ENCODE measurements around the gene DGKH. TPM values are rescaled to one million over a fixed set of nuclear protein-coding genes. Genes with fewer than 3 reads are reported as not detected.

The DGKH gene
- total RNA-seq, 1 experiment from 2014 or later: 9.2 TPM

DNA sequence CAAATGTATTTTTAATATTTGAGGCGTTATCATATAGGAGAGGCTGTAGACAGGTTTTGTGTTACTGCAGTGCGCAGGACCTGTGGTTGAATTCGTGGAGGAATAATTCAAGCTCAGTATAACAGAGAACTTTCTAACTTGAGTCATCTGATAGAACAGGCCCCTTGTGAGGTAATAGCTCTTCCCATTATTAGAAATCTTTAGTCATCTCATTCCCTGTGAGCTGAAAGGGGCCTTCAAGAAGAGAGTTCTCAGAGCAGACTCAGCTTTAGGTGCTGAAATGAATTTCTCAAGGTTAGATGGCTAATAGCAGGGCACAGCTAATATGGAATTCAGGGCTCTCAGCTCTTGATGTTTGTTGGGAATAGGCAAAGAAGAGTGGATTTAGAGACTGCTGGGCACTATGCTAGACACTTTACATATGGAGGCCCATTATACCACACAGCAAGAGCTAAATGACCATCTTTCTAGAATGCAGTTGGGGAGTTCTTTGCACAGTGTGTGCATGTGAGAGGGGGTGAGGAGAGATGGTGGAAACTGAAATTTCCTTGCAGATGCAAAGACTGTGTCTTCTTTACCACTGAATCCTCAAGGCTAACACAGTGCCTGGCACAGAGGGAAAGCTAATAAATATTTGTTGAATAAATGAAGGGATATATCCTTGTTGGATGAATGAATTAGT, 89.5 kb downstream of the DGKH start:
- H3K36me3 ChIP-seq (ENCODE audit: control insufficient read depth in 1 of 2, insufficient read depth in 2 of 2, low read length in 2 of 2): no peaks in the 10 kb centered on the region
- RAD21 ChIA-PET (ENCODE audit: low non-redundant PET in 1 of 2, low total read pairs in 2 of 2, uncharacterized antibody in 2 of 2, unreplicated experiment in 2 of 2): no interaction called here
- DNase-seq (ENCODE audit: low read depth, low spot score) (no peak), ATAC-seq (no peak)
- H3K27ac ChIP-seq (ENCODE audit: low read depth, low read length): no peak overlapping the region
- TF ChIP-seq SP1 (IDR thresholded peaks at IDR 0.05; ENCODE audit: low read depth) (no peak), EGR1 (IDR thresholded peaks at IDR 0.05; ENCODE audit: low read depth) (no peak), YY1 (IDR thresholded peaks at IDR 0.05; ENCODE audit: extremely low read depth, insufficient replicate concordance, low read depth, low read length) (no peak), FOSL1 (IDR thresholded peaks at IDR 0.05; ENCODE audit: low read depth) (no peak), JUND (IDR thresholded peaks at IDR 0.05) (no peak), EZH2 (IDR thresholded peaks at IDR 0.05) (no peak), CEBPB (IDR thresholded peaks at IDR 0.05; ENCODE audit: low read depth) (no peak), RAD21 (IDR thresholded peaks at IDR 0.05; ENCODE audit: low read depth) (no peak), CTCF (IDR thresholded peaks at IDR 0.05 in 2 of 3, conservative IDR thresholded peaks at IDR 0.05 in 1 of 3; ENCODE audit: borderline replicate concordance in 1 of 3, insufficient read depth in 1 of 3, low read depth in 2 of 3, low read length in 2 of 3) (no peak), ZNF274 (IDR thresholded peaks at IDR 0.05; ENCODE audit: low read depth, low read length) (no peak), TCF7L2 (IDR thresholded peaks at IDR 0.05; ENCODE audit: borderline replicate concordance, extremely low read depth, insufficient read depth, insufficient read length) (no peak), EZH2phosphoT487 (IDR thresholded peaks at IDR 0.05; ENCODE audit: borderline replicate concordance) (no peak), ZFX (IDR thresholded peaks at IDR 0.05) (no peak), CBX3 (IDR thresholded peaks at IDR 0.05; ENCODE audit: low read depth) (no peak), POLR2AphosphoS5 (IDR thresholded peaks at IDR 0.05; ENCODE audit: low read depth, low read length) (no peak), MAX (IDR thresholded peaks at IDR 0.05) (no peak), SIN3A (IDR thresholded peaks at IDR 0.05; ENCODE audit: low read depth) (no peak)
- TF ChIP-seq, protein P1, sequence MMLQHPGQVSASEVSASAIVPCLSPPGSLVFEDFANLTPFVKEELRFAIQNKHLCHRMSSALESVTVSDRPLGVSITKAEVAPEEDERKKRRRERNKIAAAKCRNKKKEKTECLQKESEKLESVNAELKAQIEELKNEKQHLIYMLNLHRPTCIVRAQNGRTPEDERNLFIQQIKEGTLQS (IDR thresholded peaks at IDR 0.05): no peak
- TF ChIP-seq, protein P2, sequence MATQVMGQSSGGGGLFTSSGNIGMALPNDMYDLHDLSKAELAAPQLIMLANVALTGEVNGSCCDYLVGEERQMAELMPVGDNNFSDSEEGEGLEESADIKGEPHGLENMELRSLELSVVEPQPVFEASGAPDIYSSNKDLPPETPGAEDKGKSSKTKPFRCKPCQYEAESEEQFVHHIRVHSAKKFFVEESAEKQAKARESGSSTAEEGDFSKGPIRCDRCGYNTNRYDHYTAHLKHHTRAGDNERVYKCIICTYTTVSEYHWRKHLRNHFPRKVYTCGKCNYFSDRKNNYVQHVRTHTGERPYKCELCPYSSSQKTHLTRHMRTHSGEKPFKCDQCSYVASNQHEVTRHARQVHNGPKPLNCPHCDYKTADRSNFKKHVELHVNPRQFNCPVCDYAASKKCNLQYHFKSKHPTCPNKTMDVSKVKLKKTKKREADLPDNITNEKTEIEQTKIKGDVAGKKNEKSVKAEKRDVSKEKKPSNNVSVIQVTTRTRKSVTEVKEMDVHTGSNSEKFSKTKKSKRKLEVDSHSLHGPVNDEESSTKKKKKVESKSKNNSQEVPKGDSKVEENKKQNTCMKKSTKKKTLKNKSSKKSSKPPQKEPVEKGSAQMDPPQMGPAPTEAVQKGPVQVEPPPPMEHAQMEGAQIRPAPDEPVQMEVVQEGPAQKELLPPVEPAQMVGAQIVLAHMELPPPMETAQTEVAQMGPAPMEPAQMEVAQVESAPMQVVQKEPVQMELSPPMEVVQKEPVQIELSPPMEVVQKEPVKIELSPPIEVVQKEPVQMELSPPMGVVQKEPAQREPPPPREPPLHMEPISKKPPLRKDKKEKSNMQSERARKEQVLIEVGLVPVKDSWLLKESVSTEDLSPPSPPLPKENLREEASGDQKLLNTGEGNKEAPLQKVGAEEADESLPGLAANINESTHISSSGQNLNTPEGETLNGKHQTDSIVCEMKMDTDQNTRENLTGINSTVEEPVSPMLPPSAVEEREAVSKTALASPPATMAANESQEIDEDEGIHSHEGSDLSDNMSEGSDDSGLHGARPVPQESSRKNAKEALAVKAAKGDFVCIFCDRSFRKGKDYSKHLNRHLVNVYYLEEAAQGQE (IDR thresholded peaks at IDR 0.05; ENCODE audit: low read depth): no peak
- POLR2A ChIA-PET: no interaction called here
- no peak overlapping the region for H3K4me3 ChIP-seq (replicated peaks in 1 of 2; ENCODE audit: low read depth in 1 of 2, low read length in 2 of 2)
- H3K9ac ChIP-seq (ENCODE audit: low read length): no peak overlapping the region
- no peaks in the 10 kb centered on the region for H3K9me2 ChIP-seq (ENCODE audit: insufficient read depth)
- H3K9me3 ChIP-seq (ENCODE audit: control insufficient read depth in 1 of 2, insufficient read depth in 1 of 2, low read depth in 1 of 2, low read length in 2 of 2): no peaks in the 10 kb centered on the region
- CTCF ChIA-PET: no interaction called here
- peaks cover 11 to 19% of the 10 kb centered on the region in 2 experiments for H3K4me1 ChIP-seq (ENCODE audit: control insufficient read depth in 1 of 2, insufficient read depth in 2 of 2, low read length in 2 of 2)
- no TSS peak for BruUV-seq (replicated peaks)
- H3K4me2 ChIP-seq (ENCODE audit: low read length): no peak overlapping the region
- no peaks in the 10 kb centered on the region for H3K79me2 ChIP-seq (ENCODE audit: insufficient read depth, low read length)
- intact Hi-C loops (cut with micrococcal nuclease): no loop called here
- H4K20me1 ChIP-seq (ENCODE audit: insufficient read depth): no peaks in the 10 kb centered on the region
- no peak overlapping the region for H2AFZ ChIP-seq (ENCODE audit: low read depth, low read length, poor library complexity, severe bottlenecking)
- no peaks in the 10 kb centered on the region for H3K27me3 ChIP-seq (ENCODE audit: insufficient read depth, low read length)

Measured in HCT116 (cell line).